ENCODE data around the gene IQCM. TPM values are rescaled to one million over a fixed set of nuclear protein-coding genes. Genes with fewer than 3 reads are reported as not detected.

IQCM gene
- total and polyA plus RNA-seq, 10 of the 15 experiments (the other 5 are each of a cell fraction or from before 2014, with no cell fraction given), result not detected

- TF ChIP-seq ATF2 (IDR thresholded peaks at IDR 0.05; ENCODE audit: low read length) (no peak), GATAD2B (conservative IDR thresholded peaks at IDR 0.05; ENCODE audit: low read depth) (no peak), NFIC (IDR thresholded peaks at IDR 0.05; ENCODE audit: low read depth, low read length) (no peak), NRF1 (conservative IDR thresholded peaks at IDR 0.05; ENCODE audit: low read depth, low read length) (no peak), BCL11A (IDR thresholded peaks at IDR 0.05; ENCODE audit: low read depth, low read length) (no peak), ZNF274 (IDR thresholded peaks at IDR 0.05; ENCODE audit: insufficient read depth, insufficient read length) (no peak), GABPA (IDR thresholded peaks at IDR 0.05; ENCODE audit: low read depth) (no peak), STAT1 (conservative IDR thresholded peaks at IDR 0.05) (no peak), SUPT20H (IDR thresholded peaks at IDR 0.05; ENCODE audit: borderline replicate concordance, control insufficient read depth, low read depth, low read length) (no peak), HSF1 (IDR thresholded peaks at IDR 0.05; ENCODE audit: low read depth, low read length) (no peak)
Observed at GRCh38 chr4:149746276-149746675, 69.4 kb downstream of the IQCM start (continued).

- no peaks in the 10 kb centered on the region for H3K4me1 ChIP-seq (ENCODE audit: control insufficient read depth, insufficient read depth, low read length)
- no peaks in the 10 kb centered on the region for H4K20me1 ChIP-seq (ENCODE audit: control insufficient read depth, insufficient read depth)
- H3K79me2 ChIP-seq (ENCODE audit: control insufficient read depth, insufficient read depth, low read length), result no peaks in the 10 kb centered on the region
- WGBS (ENCODE audit: insufficient coverage, insufficient replicate concordance, low lambda C conversion rate, missing lambda C conversion rate), result 82% methylated on average over 1 of the region's 1 CpG
- SMC1A ChIA-PET (ENCODE audit: uncharacterized antibody, unreplicated experiment), result interaction anchor here (1.5 to 2.3 kb wide), 2 partner anchors 8 to 22 kb away, joined by 4 to 6 read pairs; no protein-coding TSS in a partner anchor
- intact Hi-C loops (cut with micrococcal nuclease; ENCODE audit: unreplicated experiment) (no loop called here), in situ Hi-C loops (cut with MboI) (no loop called here)
- no TSS peak for BruUV-seq (replicated peaks)
- no peak overlapping the region for H3K27ac ChIP-seq (ENCODE audit: control insufficient read depth, insufficient read depth)
- H2AFZ ChIP-seq (ENCODE audit: control insufficient read depth, low read depth, low read length), result no peak overlapping the region
- H3K27me3 ChIP-seq (replicated peaks in 1 of 2; ENCODE audit: control insufficient read depth in 2 of 2, insufficient read depth in 2 of 2, low read length in 1 of 2), result no peaks in the 10 kb centered on the region
- no peak overlapping the region for H3K4me2 ChIP-seq (ENCODE audit: control insufficient read depth, insufficient read depth)
- H3K9ac ChIP-seq (ENCODE audit: control insufficient read depth, insufficient read depth, low read length), result no peak overlapping the region
- H3K9me3 ChIP-seq (replicated peaks; ENCODE audit: control insufficient read depth, insufficient read depth, low read length), result no peaks in the 10 kb centered on the region
- no peak for FAIRE-seq
- ATAC-seq, result peak; percentile 68
- no peak for DNase-seq (ENCODE audit: low read depth, low spot score)
- H3K36me3 ChIP-seq (ENCODE audit: control insufficient read depth in 2 of 2, insufficient read depth in 2 of 2, low read length in 1 of 2), result no peaks in the 10 kb centered on the region
- CTCF ChIA-PET, result no interaction called here
- TF ChIP-seq SUPT20H (IDR thresholded peaks at IDR 0.05; ENCODE audit: borderline replicate concordance, control insufficient read depth, low read depth, low read length) (no peak), TCF12 (IDR thresholded peaks at IDR 0.05; ENCODE audit: low read depth, low read length) (no peak), JUNB (IDR thresholded peaks at IDR 0.05) (no peak), ZNF274 (IDR thresholded peaks at IDR 0.05; ENCODE audit: insufficient read depth, insufficient read length) (no peak), POLR2AphosphoS2 (IDR thresholded peaks at IDR 0.05; ENCODE audit: low read depth, low read length) (no peak), SMAD5 (IDR thresholded peaks at IDR 0.05; ENCODE audit: low read depth) (no peak), CBX3 (IDR thresholded peaks at IDR 0.05; ENCODE audit: borderline replicate concordance, low read depth) (no peak), NFYA (IDR thresholded peaks at IDR 0.05; ENCODE audit: borderline replicate concordance, low read depth, low read length) (no peak), WRNIP1 (IDR thresholded peaks at IDR 0.05; ENCODE audit: borderline replicate concordance, low read depth, low read length) (no peak), KLF5 (IDR thresholded peaks at IDR 0.05; ENCODE audit: partially characterized antibody) (no peak), TBL1XR1 (IDR thresholded peaks at IDR 0.05; ENCODE audit: low read depth, low read length) (no peak), USF2 (IDR thresholded peaks at IDR 0.05; ENCODE audit: borderline replicate concordance, low read depth, low read length) (no peak), STAT3 (IDR thresholded peaks at IDR 0.05; ENCODE audit: low read depth, low read length) (no peak)
- POLR2A ChIA-PET, result no interaction called here
- H3K4me3 ChIP-seq, result no peak overlapping the region
- RAD21 ChIA-PET (ENCODE audit: unreplicated experiment), result no interaction called here
Observed at GRCh38 chr4:149741186-149741831, 74.3 kb downstream of the IQCM start.
